Keratinocyte (primary cell): ENCODE data around the gene YAP1. TPM values are rescaled to one million over a fixed set of nuclear protein-coding genes. Genes with fewer than 3 reads are reported as not detected.

ENCODE experiments used
- DNase-seq: peaks from one replicate; pipeline ENCODE4 v3.0.0-alpha.2; 2011; ENCODE audit warnings: low read depth, missing footprints, low spot score
- FAIRE-seq: peaks from 2 replicates; lab custom pipeline; 2011; peaks lifted over from hg19 to GRCh38; lab: Jason Lieb, UNC
- H2AFZ ChIP-seq: 2 replicates; pipeline ENCODE4 v1.6.0; 2012; ENCODE audit warnings: low read length, control low read depth, inconsistent platforms; ENCODE audit not compliant: control insufficient read depth
- H3K27ac ChIP-seq: 2 replicates; pipeline ENCODE4 v1.5.1; 2011; ENCODE audit warnings: low read length; ENCODE audit not compliant: control insufficient read depth, insufficient read depth
- H3K27me3 ChIP-seq: 3 replicates; pipeline ENCODE4 v1.6.0; 2011; ENCODE audit warnings: low read length; ENCODE audit not compliant: control insufficient read depth, insufficient read depth; ENCODE audit errors: extremely low read depth
- H3K36me3 ChIP-seq, 2 experiments: 2 replicates in 1 of 2; 3 replicates in 1 of 2; pipeline ENCODE4 v1.5.1; 2011; ENCODE audit warnings: low read length in 2 of 2, mild to moderate bottlenecking in 1 of 2; ENCODE audit not compliant: control insufficient read depth in 2 of 2, insufficient read depth in 2 of 2; ENCODE audit errors: extremely low read depth in 1 of 2
- H3K4me1 ChIP-seq: 3 replicates; pipeline ENCODE4 v1.5.1; 2011; ENCODE audit warnings: low read length; ENCODE audit not compliant: control insufficient read depth, insufficient read depth; ENCODE audit errors: extremely low read depth
- H3K4me2 ChIP-seq: 3 replicates; pipeline ENCODE4 v1.6.0; 2011; ENCODE audit warnings: low read depth, low read length; ENCODE audit not compliant: control insufficient read depth, insufficient read depth; ENCODE audit errors: extremely low read depth
- H3K4me3 ChIP-seq, 3 experiments: fragments of 200-600 bp in 1 of 3; sonication (generic) in 1 of 3; 2 replicates in 2 of 3; 3 replicates in 1 of 3; pipeline ENCODE4 v1.5.1; 2011 to 2016; ENCODE audit warnings: low read length in 3 of 3, mild to moderate bottlenecking in 3 of 3, control low read depth in 2 of 3, inconsistent platforms in 1 of 3, low read depth in 1 of 3, mixed read lengths in 1 of 3, mixed run types in 1 of 3, moderate library complexity in 1 of 3; ENCODE audit not compliant: control insufficient read depth in 2 of 3, insufficient read depth in 2 of 3; ENCODE audit errors: extremely low read depth in 1 of 3
- H3K79me2 ChIP-seq: 2 replicates; pipeline ENCODE4 v1.6.0; 2012; ENCODE audit warnings: low read length; ENCODE audit not compliant: control insufficient read depth, insufficient read depth
- H3K9ac ChIP-seq: 3 replicates; pipeline ENCODE4 v1.6.0; 2011; ENCODE audit warnings: low read length; ENCODE audit not compliant: control insufficient read depth, insufficient read depth; ENCODE audit errors: extremely low read depth
- H3K9me1 ChIP-seq: 3 replicates; pipeline ENCODE4 v1.6.0; 2011; ENCODE audit warnings: low read length; ENCODE audit not compliant: control insufficient read depth, insufficient read depth; ENCODE audit errors: extremely low read depth
- H3K9me3 ChIP-seq: 2 replicates; pipeline ENCODE4 v1.5.1; 2012; ENCODE audit warnings: low read depth, low read length; ENCODE audit not compliant: control insufficient read depth
- H4K20me1 ChIP-seq: 3 replicates; pipeline ENCODE4 v1.6.0; 2011; ENCODE audit warnings: low read length; ENCODE audit not compliant: control insufficient read depth, insufficient read depth; ENCODE audit errors: extremely low read depth
- EZH2 ChIP-seq: IDR thresholded peaks from one replicate; pipeline ENCODE4 v1.6.1; 2012; ENCODE audit warnings: inconsistent platforms, mild to moderate bottlenecking, low read length, moderate library complexity
- dilution Hi-C: fragments of 300-500 bp; cut with MboI; formaldehyde crosslinking; loops from one replicate; pipeline ENCODE4 v1.7.0; 2020; ENCODE audit warnings: low sequenced_read_pairs; ENCODE audit not compliant: extremely low pct_ligation_motif_present
- polyA plus RNA-seq, 5 experiments: library from polyadenylated mRNA; depleted of rRNA in 3 of 5; stranded (reverse) in 3 of 5; stranded (forward) in 1 of 5; unstranded in 1 of 5; fragments of >200 nt; gene quantifications; 1 replicate in 1 of 5; 2 replicates in 3 of 5; 3 replicates in 1 of 5; pipeline versions ENCODE4 v1.2.1 to v1.2.3, GENCODE V29; 2011 to 2012; ENCODE audit warnings: missing spikeins in 2 of 5, low read depth in 1 of 5, low replicate concordance in 1 of 5
- TF ChIP-seq, protein P1 (sequence below), 3 experiments: IDR thresholded peaks in 1 of 3; conservative IDR thresholded peaks in 1 of 3; optimal IDR thresholded peaks in 1 of 3; 2 replicates in 2 of 3; 3 replicates in 1 of 3; pipeline versions ENCODE3 to v1.5.1; 2011; ENCODE audit warnings: low read length in 3 of 3, mild to moderate bottlenecking in 3 of 3, moderate library complexity in 2 of 3, control low read depth in 1 of 3, inconsistent platforms in 1 of 3; ENCODE audit not compliant: insufficient read depth in 2 of 3; ENCODE audit errors: extremely low read depth in 1 of 3

Gene YAP1
- polyA plus RNA-seq, 1 donor (not counting 4 experiments of a cell fraction or from before 2014, with no cell fraction given), result 105 TPM

DNA sequence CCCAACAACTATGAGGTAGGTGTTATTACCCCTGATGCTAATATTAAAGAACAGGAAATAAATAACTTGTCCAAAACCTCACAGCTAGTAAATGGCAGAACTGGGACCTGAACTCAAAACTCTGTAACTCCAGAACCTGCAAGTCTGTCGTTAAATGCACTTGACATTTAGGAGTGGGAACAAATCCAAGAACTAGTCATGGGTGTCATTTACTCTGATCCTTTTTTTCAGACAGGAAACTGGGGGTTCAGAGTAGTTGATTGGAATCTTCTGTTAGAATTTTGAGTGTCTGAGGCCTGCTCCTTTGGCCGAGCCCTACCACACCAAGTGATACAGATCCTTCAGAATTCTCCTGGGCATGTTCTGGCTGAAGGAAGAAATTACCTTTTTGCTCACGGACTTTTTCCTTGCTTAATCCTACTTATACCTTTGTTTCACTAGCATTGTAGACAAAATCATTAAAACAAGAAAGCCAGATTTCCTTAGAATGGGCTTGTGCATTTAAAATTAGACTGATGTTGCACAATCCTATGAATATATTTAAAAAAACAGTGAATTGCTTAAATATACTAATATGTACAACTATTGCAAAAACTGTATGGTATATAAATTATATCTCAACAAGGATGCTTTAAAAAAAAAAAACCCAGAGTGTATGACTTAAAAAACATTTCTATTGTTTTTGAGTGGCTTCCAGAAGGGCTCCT, 1.4 kb upstream of the YAP1 start:
- Histone ChIP-seq H4K20me1 (no peaks in the 10 kb centered on the region), H3K9me1 (no peaks in the 10 kb centered on the region), H3K4me1 (peaks cover 16% of the 10 kb centered on the region), H3K27ac (peak overlapping the region; percentile 92), H3K4me3 (peak overlapping the region in 1 of 3 experiments; percentile 67), H3K27me3 (no peaks in the 10 kb centered on the region), H3K79me2 (peaks cover 22% of the 10 kb centered on the region), H3K36me3 (no peaks in the 10 kb centered on the region), H3K9ac (peak overlapping the region; percentile 86), H3K9me3 (no peaks in the 10 kb centered on the region), H2AFZ (no peak overlapping the region), H3K4me2 (peak overlapping the region; percentile 93)
- FAIRE-seq (no peak), DNase-seq (no peak)
- dilution Hi-C loops, result no loop called here
- TF ChIP-seq, protein P1, sequence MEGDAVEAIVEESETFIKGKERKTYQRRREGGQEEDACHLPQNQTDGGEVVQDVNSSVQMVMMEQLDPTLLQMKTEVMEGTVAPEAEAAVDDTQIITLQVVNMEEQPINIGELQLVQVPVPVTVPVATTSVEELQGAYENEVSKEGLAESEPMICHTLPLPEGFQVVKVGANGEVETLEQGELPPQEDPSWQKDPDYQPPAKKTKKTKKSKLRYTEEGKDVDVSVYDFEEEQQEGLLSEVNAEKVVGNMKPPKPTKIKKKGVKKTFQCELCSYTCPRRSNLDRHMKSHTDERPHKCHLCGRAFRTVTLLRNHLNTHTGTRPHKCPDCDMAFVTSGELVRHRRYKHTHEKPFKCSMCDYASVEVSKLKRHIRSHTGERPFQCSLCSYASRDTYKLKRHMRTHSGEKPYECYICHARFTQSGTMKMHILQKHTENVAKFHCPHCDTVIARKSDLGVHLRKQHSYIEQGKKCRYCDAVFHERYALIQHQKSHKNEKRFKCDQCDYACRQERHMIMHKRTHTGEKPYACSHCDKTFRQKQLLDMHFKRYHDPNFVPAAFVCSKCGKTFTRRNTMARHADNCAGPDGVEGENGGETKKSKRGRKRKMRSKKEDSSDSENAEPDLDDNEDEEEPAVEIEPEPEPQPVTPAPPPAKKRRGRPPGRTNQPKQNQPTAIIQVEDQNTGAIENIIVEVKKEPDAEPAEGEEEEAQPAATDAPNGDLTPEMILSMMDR (optimal IDR thresholded peaks at IDR 0.05 in 1 of 3, IDR thresholded peaks at IDR 0.05 in 1 of 3, conservative IDR thresholded peaks at IDR 0.05 in 1 of 3; ENCODE audit: extremely low read depth in 1 of 3, insufficient read depth in 2 of 3, low read length in 3 of 3), result no peak
- no peak for TF ChIP-seq EZH2

DNA sequence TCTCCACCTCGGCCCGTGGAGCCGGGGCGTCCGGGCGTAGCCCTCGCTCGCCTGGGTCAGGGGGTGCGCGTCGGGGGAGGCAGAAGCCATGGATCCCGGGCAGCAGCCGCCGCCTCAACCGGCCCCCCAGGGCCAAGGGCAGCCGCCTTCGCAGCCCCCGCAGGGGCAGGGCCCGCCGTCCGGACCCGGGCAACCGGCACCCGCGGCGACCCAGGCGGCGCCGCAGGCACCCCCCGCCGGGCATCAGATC, 439 bp downstream of the YAP1 start:
- peak overlapping the region; percentile 86 for H3K9ac ChIP-seq
- peaks cover 40% of the 10 kb centered on the region for H3K79me2 ChIP-seq
- peaks cover 0 to 2% of the 10 kb centered on the region in 2 experiments for H3K36me3 ChIP-seq
- no peak overlapping the region for H3K4me2 ChIP-seq
- no peaks in the 10 kb centered on the region for H3K9me1 ChIP-seq
- dilution Hi-C loops, result no loop called here
- peaks cover 24% of the 10 kb centered on the region for H3K4me1 ChIP-seq
- H3K27ac ChIP-seq, result peak overlapping the region; percentile 92
- H2AFZ ChIP-seq, result no peak overlapping the region
- FAIRE-seq (no peak), DNase-seq (no peak)
- no peaks in the 10 kb centered on the region for H3K27me3 ChIP-seq
- TF ChIP-seq, protein P1 (optimal IDR thresholded peaks at IDR 0.05 in 1 of 3, IDR thresholded peaks at IDR 0.05 in 1 of 3, conservative IDR thresholded peaks at IDR 0.05 in 1 of 3; ENCODE audit: extremely low read depth in 1 of 3, insufficient read depth in 2 of 3, low read length in 3 of 3), result no peak
- TF ChIP-seq EZH2, result no peak
- peak overlapping the region; percentile 67 to 93 (median 67) for H3K4me3 ChIP-seq
- no peaks in the 10 kb centered on the region for H3K9me3 ChIP-seq
- H4K20me1 ChIP-seq, result no peaks in the 10 kb centered on the region
